GM12878 (cell line): ENCODE measurements around the gene BIRC7.

Experiments
- KDM1A ChIP-seq: fragments of 200-600 bp; sonication (generic); IDR thresholded peaks from 2 replicates; pipeline ENCODE4 v1.6.1; 2016; ENCODE audit warnings: borderline replicate concordance
- POLR2A ChIP-seq: IDR thresholded peaks from 2 replicates; pipeline ENCODE4 v1.6.1; 2011; ENCODE audit warnings: low read depth, mild to moderate bottlenecking, low read length
- POLR2AphosphoS5 ChIP-seq: IDR thresholded peaks from 2 replicates; pipeline ENCODE4 v1.6.1; 2011; ENCODE audit warnings: mild to moderate bottlenecking, low read length, inconsistent platforms

DNA sequence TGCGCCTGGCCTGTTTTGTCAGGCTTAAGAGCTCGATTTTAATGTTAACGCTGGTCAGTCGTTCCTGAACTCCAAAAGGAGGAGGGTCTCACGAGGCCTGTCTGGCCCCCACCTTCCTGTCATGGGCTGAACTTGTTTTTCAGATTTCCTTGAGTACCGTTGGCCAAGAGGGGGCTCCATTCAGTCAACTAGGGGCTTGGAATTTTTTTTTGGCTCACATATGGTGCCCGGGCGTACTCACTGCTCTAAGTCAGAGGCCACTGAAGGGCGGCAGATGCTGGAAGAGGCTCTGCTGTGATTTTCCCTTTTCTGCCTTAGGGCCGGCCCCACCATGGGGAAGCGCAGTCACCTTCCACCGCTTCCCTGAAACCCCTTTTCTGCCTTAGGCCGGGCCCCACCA, 6.9 kb upstream of the BIRC7 start:
- TF ChIP-seq KDM1A, result no peak
- no peak for TF ChIP-seq POLR2AphosphoS5
- no peak for TF ChIP-seq POLR2A
